HG03139 (cell line): ENCODE results near the gene TRIP6.
"Not testable (repeated sequence)": the region's sequence is repeated elsewhere in the genome, so short reads cannot be mapped to it uniquely, and the experiment has no call there.

Source experiments
- ATAC-seq: cut with Tn5 transposase; IDR thresholded peaks from one replicate; pipeline ENCODE4 v1.9.1; 2021; ENCODE audit not compliant: unreplicated experiment

The TRIP6 gene

GRCh38 chr7:100910443-100910842 is 43.3 kb downstream of the TRIP6 start:
- ATAC-seq, result not testable (repeated sequence)

- ATAC-seq, result no peak
Measured at GRCh38 chr7:100911484-100911883, 44.3 kb downstream of the TRIP6 start.

GRCh38 chr7:100914208-100914878 is 47.2 kb downstream of the TRIP6 start:
- ATAC-seq, result no peak

GRCh38 chr7:100914879-100915447 is 47.8 kb downstream of the TRIP6 start:
- ATAC-seq, result no peak

GRCh38 chr7:100919335-100919734 is 52.1 kb downstream of the TRIP6 start:
- ATAC-seq, result not testable (repeated sequence)

GRCh38 chr7:100919779-100920437 is 52.7 kb downstream of the TRIP6 start:
- ATAC-seq, result not testable (repeated sequence)

DNA sequence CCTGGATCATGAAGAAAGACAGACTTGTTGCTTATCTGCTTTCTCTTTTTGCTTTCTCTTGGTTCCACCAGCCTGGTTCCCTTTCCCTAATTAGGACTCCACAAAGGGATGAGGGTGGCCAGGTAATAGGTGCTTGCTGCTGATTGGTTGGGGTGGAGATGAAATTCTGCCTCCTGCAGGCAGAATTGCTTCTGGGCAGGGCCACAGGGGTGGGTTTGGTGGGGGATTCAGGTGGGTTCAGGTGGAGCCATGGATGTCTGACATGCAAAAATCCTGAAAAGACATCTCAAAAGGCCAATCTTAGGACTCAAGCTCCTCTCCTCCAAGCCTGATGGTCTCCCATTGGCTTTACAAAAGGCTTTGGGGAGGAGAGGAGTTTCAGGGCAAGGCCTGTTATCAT is 53.9 kb downstream of the TRIP6 start:
- ATAC-seq, result no peak
